RWPE1 (cell line): Measurements from ENCODE around the gene CCDC69.

Experiments used
- CTCF ChIA-PET: fragments of 350-600 bp; sonication (Branson Sonifier 250); formaldehyde crosslinking; extraction: SDS; loops from one replicate; lab custom pipeline; 2021; lab: Yijun Ruan, JAX
- POLR2A ChIA-PET: fragments of 400-600 bp; formaldehyde crosslinking; extraction: SDS; loops from one replicate; lab custom pipeline; 2020; ENCODE audit warnings: antibody characterized with exemption; ENCODE audit not compliant: low non-redundant PET; lab: Yijun Ruan, JAX
- DNase-seq: peaks from one replicate; pipeline ENCODE4 v3.0.0; 2012; ENCODE audit warnings: low spot score
- H3K27ac ChIP-seq: fragments of 450-650 bp; 2 replicates; pipeline ENCODE4 v1.5.1; 2017
- TF ChIP-seq, protein P1 (sequence below): fragments of 450-650 bp; conservative IDR thresholded peaks from 2 replicates; pipeline ENCODE4 v1.5.1; 2017; ENCODE audit warnings: low read depth, mild to moderate bottlenecking

Gene CCDC69

GRCh38 chr5:151214614-151215545, 9.0 kb downstream of the CCDC69 start:
- ChIA-PET POLR2A (interaction anchor here (0.5 to 0.6 kb wide), 2 partner anchors 169 to 729 kb away, joined by 3 read pairs; no protein-coding TSS in a partner anchor), CTCF (interaction anchor here (0.6 to 1.5 kb wide), 4 partner anchors 10 to 309 kb away, joined by 3 to 4 read pairs (median 3); no protein-coding TSS in a partner anchor)
- no peak for DNase-seq
- TF ChIP-seq, protein P1, sequence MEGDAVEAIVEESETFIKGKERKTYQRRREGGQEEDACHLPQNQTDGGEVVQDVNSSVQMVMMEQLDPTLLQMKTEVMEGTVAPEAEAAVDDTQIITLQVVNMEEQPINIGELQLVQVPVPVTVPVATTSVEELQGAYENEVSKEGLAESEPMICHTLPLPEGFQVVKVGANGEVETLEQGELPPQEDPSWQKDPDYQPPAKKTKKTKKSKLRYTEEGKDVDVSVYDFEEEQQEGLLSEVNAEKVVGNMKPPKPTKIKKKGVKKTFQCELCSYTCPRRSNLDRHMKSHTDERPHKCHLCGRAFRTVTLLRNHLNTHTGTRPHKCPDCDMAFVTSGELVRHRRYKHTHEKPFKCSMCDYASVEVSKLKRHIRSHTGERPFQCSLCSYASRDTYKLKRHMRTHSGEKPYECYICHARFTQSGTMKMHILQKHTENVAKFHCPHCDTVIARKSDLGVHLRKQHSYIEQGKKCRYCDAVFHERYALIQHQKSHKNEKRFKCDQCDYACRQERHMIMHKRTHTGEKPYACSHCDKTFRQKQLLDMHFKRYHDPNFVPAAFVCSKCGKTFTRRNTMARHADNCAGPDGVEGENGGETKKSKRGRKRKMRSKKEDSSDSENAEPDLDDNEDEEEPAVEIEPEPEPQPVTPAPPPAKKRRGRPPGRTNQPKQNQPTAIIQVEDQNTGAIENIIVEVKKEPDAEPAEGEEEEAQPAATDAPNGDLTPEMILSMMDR: no peak
- H3K27ac ChIP-seq: no peak overlapping the region

- POLR2A ChIA-PET: interaction anchor here (0.5 to 0.6 kb wide), 2 partner anchors 170 to 728 kb away, joined by 3 read pairs; no protein-coding TSS in a partner anchor
- CTCF ChIA-PET: interaction anchor here (0.6 to 1.5 kb wide), 5 partner anchors 8 to 215 kb away, joined by 3 to 4 read pairs (median 3); partner anchors contain the start of gene CCDC69
- no peak for DNase-seq
- TF ChIP-seq, protein P1: no peak
- no peak overlapping the region for H3K27ac ChIP-seq
Measured at GRCh38 chr5:151213803-151214613, 9.9 kb downstream of the CCDC69 start.

DNA sequence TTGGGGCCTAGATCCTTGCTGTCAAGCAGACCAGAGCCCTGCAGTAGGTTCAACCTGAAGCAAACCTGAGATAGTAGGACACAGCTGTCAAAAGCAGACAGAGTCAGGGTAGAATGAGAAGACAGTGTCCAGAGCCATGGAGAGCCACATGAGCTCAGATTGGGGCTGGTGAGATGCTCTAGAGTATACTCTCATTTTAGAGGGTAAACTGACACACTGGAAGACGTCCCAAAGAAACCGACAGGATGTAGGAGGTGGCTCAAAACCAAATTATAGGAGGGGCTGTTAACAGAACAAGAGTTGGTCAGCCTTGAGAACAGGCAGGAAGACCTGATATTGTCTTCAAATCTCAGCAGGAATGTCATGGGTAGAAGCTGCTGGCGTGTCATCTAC, 11.5 kb downstream of the CCDC69 start:
- no peak overlapping the region for H3K27ac ChIP-seq
- TF ChIP-seq, protein P1: no peak
- no peak for DNase-seq
- ChIA-PET CTCF (interaction anchor here (0.6 to 1.7 kb wide), 3 partner anchors 12 to 207 kb away, joined by 3 to 11 read pairs (median 3); partner anchors contain the start of gene CCDC69), POLR2A (no interaction called here)

DNA sequence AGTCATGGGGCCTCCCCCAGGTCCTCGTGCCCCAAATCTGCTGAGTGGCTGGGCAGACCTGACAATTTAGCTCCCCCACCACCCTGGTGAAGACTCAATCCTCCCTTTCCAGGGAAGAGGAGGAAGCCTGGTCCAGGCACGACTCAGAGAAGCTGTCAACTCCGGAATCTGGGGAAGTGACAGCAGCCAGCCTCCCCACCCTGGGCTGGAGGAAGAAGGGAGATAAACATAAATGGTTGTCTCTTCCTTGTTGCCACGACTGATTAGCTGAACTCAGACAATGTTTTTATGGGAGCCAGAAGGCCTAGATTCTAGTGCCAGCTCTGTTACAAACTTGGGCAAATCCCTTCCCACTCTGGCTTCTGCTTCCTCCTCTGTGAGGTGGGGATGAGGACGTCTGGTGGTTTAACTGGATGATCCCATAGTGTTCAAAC, 15.4 kb downstream of the CCDC69 start:
- H3K27ac ChIP-seq: no peak overlapping the region
- POLR2A ChIA-PET: no interaction called here
- CTCF ChIA-PET: interaction anchor here (0.9 kb wide), 1 partner anchor 21 kb away, joined by 3 read pairs; no protein-coding TSS in a partner anchor
- no peak for DNase-seq
- TF ChIP-seq, protein P1: no peak

GRCh38 chr5:151205411-151205810, 18.5 kb downstream of the CCDC69 start:
- CTCF ChIA-PET: no interaction called here
- TF ChIP-seq, protein P1: no peak
- DNase-seq: no peak
- POLR2A ChIA-PET: no interaction called here
- H3K27ac ChIP-seq: no peak overlapping the region
